ENCODE results near the gene VEGFA. TPM values are rescaled to one million over a fixed set of nuclear protein-coding genes. Genes with fewer than 3 reads are reported as not detected.

Gene VEGFA
- total and polyA plus RNA-seq, 5 experiments from 2014 or later = 4.5 to 5.6 TPM; not detected in 3

DNA sequence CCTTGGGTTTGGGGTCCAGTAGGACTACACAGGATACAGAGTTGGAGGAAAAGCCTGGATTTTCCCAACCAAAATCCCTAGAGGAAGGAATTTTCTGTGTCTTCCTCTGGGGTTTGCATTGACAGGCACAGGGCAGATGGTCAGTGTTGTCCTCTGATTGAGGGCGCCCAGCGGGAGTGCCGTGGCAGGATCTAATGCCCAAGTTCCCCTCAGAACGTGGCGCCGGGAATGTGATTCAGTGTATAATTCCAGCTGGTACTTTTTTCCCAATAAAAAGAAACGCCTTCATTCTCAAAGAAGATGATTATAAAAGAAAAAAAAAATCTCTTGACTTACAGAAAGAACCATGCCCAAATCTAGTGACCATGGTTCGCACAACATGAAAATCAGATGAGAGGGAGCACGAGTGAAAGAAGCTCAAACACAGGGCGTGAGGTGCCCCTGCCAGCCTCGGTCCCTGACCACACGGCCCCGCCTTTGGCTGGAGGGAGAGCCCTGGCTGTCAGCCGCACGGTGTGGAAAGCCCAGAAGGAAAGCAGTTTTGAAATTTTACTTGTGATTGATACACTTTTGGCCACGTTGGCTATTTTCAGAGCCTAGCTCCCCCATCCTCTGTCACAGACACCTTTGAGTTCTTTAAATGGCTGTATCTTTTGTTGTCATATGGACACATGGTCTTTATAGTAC is 31.6 kb downstream of the VEGFA start:
- POLR2A ChIA-PET = no interaction called here
- Mint-ChIP-seq H3K9me3 (no peaks in the 10 kb centered on the region), H3K27ac (peak overlapping the region in 1 of 10 donors; percentile 3), H3K36me3 (no peaks in the 10 kb centered on the region), H3K27me3 (no peaks in the 10 kb centered on the region), H3K4me3 (no peak overlapping the region), H3K4me1 (peaks cover 3 to 11% (median 8%) of the 10 kb centered on the region in 4 donors)
- ATAC-seq (no peak), DNase-seq (no peak)

DNA sequence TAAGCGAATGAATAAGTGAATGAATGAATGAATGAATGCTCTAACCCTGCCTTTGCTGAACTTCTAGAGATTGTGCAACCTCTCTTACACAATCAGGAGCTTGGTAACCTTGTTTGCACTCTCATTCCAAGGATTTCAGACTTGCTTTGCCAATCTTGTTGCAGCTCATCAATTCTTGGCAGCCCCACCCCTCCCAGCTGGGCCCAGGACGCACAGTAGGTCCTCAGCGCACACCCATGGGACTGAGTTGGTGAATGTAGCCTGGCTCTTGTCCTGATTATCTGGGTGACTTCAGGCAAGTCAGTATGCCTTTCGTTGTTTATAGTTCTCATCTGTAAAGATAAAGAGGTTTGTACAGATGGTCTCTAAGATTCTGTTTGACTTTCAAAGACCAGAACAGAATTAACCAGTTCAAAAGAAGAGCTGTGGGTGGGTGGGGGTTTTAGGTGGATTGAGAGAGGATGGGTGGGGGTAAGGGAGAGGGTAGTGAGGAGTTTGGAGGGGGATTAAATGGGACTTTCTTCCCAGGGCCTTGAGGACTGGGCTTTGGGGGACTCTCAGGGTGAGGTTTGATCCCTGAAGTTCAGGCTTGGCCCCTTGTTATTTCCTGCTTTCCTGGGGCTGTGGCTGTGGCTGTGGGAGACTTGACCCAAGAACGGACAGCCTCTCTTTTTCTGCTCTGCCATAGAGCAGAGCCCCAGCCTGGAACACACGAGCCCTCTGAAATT is 33.2 kb downstream of the VEGFA start:
- POLR2A ChIA-PET = no interaction called here
- no peak for ATAC-seq

DNA sequence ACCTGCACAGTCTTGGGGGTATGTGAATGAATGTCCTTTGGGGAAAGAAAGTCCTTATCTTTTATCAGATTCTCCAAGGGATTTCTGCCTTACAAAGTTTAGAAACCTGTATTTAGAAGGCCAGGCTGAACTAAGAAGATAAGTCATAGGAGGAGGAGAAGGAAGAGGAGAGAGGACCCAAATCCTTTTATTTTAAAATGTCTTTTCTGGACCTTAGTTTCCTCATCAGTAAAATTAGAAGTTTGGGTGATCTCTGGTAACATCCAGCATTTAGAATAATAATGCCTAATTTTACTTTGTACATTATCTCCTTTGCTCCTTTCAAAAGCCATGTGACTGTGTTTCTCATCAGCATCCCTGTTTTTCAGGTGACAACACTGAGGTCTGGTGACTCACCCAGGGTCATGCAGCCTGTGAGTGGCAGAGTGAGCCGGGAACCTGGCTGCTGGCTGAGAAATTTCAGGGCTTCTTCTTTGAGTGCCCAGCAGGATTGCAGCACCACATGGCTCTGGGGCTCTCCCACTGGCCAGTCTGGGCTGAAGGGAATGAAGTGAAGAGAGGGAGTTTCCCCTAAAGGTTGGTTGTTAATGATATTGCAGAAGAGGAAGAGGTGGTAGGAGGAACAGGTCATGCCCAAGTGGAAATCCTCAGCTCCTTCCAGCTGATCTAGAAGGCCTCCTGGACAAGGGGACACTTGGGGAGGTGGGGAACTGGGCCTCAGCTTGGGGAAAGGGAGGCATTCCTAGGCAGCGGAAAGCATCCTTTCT is 34.0 kb downstream of the VEGFA start:
- POLR2A ChIA-PET = no interaction called here
- H3K4me1 Mint-ChIP-seq = peaks cover 3 to 11% (median 8%) of the 10 kb centered on the region in 4 donors
- H3K4me3 Mint-ChIP-seq = no peak overlapping the region
- no peaks in the 10 kb centered on the region for H3K27me3 Mint-ChIP-seq
- ATAC-seq (no peak), DNase-seq (no peak)
- no peak overlapping the region for H3K27ac Mint-ChIP-seq
- no peaks in the 10 kb centered on the region for H3K36me3 Mint-ChIP-seq
- H3K9me3 Mint-ChIP-seq = no peaks in the 10 kb centered on the region

More for the DNA sequence above, 33.2 kb downstream of the VEGFA start:
- no peaks in the 10 kb centered on the region for H3K9me3 Mint-ChIP-seq
- H3K27me3 Mint-ChIP-seq = no peaks in the 10 kb centered on the region
- H3K4me3 Mint-ChIP-seq = no peak overlapping the region
- H3K36me3 Mint-ChIP-seq = no peaks in the 10 kb centered on the region
- no peak overlapping the region for H3K27ac Mint-ChIP-seq
- H3K4me1 Mint-ChIP-seq = peaks cover 3 to 11% (median 8%) of the 10 kb centered on the region in 4 donors
- no peak for DNase-seq

DNA sequence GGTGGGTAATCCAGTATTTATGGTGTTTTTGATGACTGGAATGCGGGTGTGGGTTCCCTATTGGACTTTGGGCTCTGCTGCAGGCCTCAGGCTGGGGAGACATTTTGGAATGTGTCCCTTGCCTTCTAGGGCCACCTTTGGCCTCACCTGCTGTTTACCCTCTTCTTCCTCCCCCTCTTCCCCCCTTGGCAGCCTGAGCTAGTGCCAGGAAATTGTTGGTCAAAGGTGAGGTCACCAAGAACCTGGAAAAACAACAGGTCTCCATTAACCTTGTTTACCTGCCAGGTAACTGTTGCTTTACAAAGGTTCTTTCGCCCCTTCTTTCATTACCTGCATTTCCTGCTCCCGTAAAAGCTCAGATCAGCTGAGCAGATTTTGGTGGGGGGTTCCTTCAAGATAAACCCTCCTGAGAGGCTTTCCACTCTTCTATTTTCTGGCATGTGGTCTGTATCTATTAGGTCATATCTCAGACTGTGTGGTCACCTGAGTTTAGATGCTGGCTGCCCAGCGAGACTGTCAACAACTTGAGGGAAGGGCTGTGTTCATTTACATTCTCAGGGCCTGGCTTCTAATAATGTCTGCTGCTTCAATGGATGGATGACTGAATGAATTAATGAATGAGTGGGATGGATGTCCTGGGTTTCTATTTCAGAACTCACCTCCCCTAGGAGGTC is 34.7 kb downstream of the VEGFA start:
- H3K27me3 Mint-ChIP-seq = no peaks in the 10 kb centered on the region

DNA sequence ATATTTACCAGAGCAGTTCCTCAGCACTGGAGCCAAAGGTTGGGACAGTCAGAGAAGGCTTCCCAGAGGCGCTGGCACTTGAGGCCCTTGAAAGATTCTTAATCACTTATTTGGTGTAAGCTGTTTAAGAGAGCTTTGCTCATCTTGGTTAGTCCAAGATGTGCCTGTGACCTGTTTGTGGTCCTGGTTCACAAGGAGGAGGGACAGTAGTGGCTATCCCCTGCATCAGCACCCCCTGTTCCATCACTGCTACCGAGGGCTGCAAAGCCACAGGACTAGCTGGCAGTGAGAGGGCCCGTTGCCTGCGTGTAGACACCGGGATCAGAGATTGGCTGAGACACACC is 35.7 kb downstream of the VEGFA start:
- Mint-ChIP-seq H3K9me3 (no peaks in the 10 kb centered on the region), H3K4me1 (no peaks in the 10 kb centered on the region), H3K27ac (no peak overlapping the region), H3K27me3 (no peaks in the 10 kb centered on the region), H3K36me3 (no peaks in the 10 kb centered on the region), H3K4me3 (no peak overlapping the region)
- no peak for DNase-seq
- ATAC-seq = no peak
- POLR2A ChIA-PET = interaction anchor here (0.6 kb wide), 1 partner anchor 16 kb away, joined by 10 read pairs; no protein-coding TSS in a partner anchor

More for the DNA sequence above, 34.7 kb downstream of the VEGFA start:
- H3K9me3 Mint-ChIP-seq = no peaks in the 10 kb centered on the region
- H3K27ac Mint-ChIP-seq = peak overlapping the region in 1 of 10 donors; percentile 23
- ATAC-seq (no peak), DNase-seq (no peak)
- H3K4me1 Mint-ChIP-seq = peaks cover 2 to 8% (median 5%) of the 10 kb centered on the region in 4 donors
- no peak overlapping the region for H3K4me3 Mint-ChIP-seq
- no peaks in the 10 kb centered on the region for H3K36me3 Mint-ChIP-seq
- POLR2A ChIA-PET = no interaction called here

DNA sequence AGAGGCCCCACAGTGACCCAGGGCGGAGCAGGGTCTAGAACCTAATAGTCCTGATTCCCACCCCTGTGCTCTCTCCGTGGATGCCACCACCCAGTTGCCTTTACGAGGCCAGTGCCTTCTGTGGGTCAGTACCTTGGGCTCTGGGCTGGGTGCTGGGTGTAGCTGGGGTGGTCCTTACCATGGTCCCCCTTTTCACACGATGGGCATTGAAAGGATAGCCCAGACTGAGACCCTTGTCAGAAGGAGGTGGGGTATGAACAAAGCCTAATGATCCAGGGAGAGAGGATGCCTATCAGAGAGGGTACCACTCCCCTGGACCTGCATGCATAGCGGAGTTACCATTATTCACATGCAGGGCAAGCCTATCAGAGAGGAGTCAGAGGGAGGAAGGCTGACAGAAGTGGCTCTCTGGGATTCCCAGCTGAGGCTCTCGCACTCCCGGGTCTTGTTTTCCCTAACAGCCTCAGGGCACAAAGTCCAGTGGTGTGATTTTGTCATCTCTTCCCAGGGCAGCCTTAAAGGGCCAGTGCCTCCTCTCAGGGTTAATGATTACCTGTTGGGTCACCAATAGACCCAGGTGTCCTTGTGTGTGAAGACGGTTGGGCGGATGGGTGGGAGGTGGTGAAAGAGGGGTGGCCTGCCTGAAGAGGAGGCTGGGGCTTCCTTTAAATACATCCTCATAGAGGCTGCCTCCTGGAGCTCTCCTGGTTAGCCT is 36.2 kb downstream of the VEGFA start:
- Mint-ChIP-seq H3K4me1 (no peaks in the 10 kb centered on the region), H3K9me3 (no peaks in the 10 kb centered on the region), H3K27ac (no peak overlapping the region), H3K4me3 (no peak overlapping the region), H3K36me3 (no peaks in the 10 kb centered on the region), H3K27me3 (no peaks in the 10 kb centered on the region)
- ATAC-seq (no peak), DNase-seq (no peak)
- POLR2A ChIA-PET = no interaction called here

DNA sequence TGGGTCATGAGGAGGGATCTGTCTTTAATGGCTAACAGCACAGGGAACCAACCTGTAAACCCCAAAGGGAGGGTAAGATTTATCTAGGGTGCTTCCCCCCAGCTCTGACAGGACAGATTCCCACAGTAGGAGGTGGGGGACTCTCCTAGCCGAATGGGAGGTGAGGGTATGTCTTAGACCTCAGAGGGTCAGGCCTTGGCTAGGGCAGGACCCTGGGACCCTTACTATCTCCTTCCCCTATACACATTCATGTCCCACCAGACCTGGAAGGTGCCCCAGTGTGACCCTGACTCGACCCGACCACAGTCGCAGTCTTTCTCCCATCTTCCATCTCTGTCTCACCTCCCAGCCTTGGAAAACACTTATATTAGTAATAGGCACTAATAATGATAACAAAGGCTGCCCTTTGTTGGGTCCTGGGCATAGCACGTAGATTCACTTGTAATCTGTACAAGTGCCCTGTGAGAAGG is 36.8 kb downstream of the VEGFA start:
- Mint-ChIP-seq H3K27ac (peak overlapping the region in 1 of 10 donors; percentile 24), H3K36me3 (no peaks in the 10 kb centered on the region), H3K9me3 (no peaks in the 10 kb centered on the region), H3K4me3 (no peak overlapping the region), H3K27me3 (peaks cover 0 to 4% (median 0%) of the 10 kb centered on the region in 5 donors), H3K4me1 (peaks cover 0 to 3% (median under 1%) of the 10 kb centered on the region in 4 donors)
- no peak for ATAC-seq
- POLR2A ChIA-PET = no interaction called here
- no peak for DNase-seq

DNA sequence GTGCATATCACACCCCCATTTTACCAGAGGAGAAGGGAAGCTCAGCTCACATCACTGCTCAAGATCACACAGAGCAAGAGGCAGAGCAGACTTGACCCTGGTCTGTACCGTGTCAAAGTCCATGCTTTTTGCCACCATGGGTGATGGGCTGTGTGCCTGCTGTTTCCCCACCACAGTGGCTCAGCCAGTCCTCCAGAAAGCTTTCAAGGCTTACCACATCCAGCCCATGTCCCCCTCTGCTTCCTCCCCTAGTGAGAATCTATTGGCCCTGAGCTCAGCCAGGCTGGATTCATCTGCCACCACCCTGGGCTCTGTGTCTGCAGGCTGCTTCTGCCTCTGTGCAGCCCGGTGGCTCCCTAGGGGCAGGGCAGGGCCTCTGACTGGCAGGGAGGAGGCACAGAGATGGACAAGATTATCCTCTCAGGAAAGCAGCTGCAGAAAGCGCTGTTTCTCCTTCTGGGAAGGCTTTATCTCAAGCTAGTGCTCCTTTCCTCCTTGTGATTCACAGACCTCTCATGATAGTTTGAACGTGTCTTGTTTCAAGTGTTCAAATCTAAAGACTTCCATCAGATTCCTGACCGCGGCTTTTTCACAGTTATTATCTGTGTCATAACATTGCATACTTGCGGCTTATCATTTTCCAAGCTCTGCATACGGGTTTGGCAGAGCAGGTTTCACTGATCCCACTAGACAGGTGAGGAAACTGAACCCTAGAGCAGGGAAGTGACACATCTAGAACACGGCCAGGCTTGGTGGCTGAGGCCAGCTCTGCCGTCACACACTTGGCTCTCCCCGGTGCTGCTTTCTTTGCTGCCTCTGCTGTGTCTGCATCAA is 37.4 kb downstream of the VEGFA start:
- ATAC-seq (peak in 1 of 2 donors; percentile 22), DNase-seq (no peak)
- H3K4me1 Mint-ChIP-seq = peaks cover 0 to 6% (median under 1%) of the 10 kb centered on the region in 4 donors
- H3K27ac Mint-ChIP-seq = peak overlapping the region in 1 of 10 donors; percentile 24
- H3K36me3 Mint-ChIP-seq = no peaks in the 10 kb centered on the region
- H3K4me3 Mint-ChIP-seq = no peak overlapping the region
- peaks cover 0 to 4% (median 0%) of the 10 kb centered on the region in 5 donors for H3K27me3 Mint-ChIP-seq
- POLR2A ChIA-PET = no interaction called here
- H3K9me3 Mint-ChIP-seq = no peaks in the 10 kb centered on the region

DNA sequence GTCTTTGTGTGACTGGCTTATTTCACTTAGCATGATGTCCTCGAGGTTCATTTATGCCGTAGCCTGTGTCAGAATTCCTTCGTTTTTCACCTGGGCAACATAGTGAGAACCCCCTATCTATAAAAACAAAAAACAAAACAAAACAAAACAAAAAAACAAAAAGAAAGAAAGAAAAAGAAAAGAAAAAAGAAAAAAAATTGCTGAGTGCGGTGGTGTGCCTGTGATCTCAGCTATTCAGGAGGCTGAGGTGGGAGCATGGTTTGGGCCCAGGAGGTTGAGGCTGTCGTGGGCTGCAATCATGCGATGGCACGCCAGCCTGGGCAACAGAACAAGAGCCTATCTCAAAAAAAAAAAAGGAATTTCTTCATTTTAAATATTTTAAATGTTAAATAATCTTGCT is 38.4 kb downstream of the VEGFA start:
- Mint-ChIP-seq H3K27ac (no peak overlapping the region), H3K27me3 (peaks cover 0 to 8% (median 0%) of the 10 kb centered on the region in 5 donors), H3K36me3 (no peaks in the 10 kb centered on the region), H3K4me3 (no peak overlapping the region), H3K4me1 (peaks cover 5 to 11% (median 6%) of the 10 kb centered on the region in 4 donors), H3K9me3 (no peaks in the 10 kb centered on the region)
- DNase-seq = no peak
- POLR2A ChIA-PET = no interaction called here
- ATAC-seq = no peak

DNA sequence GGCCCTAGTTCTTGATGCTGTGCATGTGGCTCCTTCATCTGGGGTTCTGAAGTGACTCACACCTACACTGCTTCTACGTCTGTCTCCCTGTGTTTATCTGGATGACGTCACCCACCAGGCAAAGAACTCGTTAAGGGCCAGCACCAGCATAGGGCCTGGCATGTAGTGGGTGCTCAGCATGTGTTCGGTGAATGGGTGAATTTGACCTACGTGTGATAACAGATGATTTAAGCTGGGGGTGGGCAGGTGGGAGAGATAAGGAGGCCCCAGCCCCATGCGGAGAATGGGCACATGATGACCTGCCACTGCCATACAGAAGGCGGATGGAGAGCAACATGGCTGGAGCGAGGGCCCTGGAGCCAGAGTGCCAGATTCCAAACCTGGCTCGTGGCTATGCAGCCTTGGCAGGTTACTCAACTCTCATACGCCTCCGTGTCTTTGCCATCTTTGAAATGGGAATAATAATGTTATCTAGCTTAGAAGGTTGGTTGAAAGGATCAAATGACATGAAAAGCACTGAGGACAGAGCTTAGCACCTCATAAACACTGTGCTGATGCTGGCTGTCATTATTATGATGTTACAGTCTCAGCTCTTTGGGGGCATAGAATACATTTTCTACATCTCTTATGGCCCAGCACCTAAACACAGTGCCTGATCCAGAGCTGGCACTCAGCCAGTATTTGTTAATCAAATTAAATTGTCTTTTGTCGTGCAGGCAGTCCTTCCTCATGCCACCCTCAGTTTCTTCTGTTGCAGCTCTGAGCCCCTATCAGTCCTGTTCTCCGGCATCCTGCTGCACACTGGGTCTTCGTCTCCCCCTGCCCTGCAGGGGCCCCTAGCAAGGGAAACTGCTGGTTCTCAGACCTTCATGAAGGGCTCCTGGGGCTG is 39.6 kb downstream of the VEGFA start:
- ATAC-seq (no peak), DNase-seq (no peak)
- no peak overlapping the region for H3K4me3 Mint-ChIP-seq
- POLR2A ChIA-PET = no interaction called here
- peaks cover 0 to 11% (median 0%) of the 10 kb centered on the region in 5 donors for H3K27me3 Mint-ChIP-seq
- H3K9me3 Mint-ChIP-seq = no peaks in the 10 kb centered on the region
- H3K36me3 Mint-ChIP-seq = no peaks in the 10 kb centered on the region
- H3K4me1 Mint-ChIP-seq = peaks cover 8 to 20% (median 9%) of the 10 kb centered on the region in 4 donors
- no peak overlapping the region for H3K27ac Mint-ChIP-seq

Data from naive thymus-derived CD8-positive, alpha-beta T cell (primary cell).